Type B pancreatic cell (in vitro differentiated cells): ENCODE measurements around the gene GPR171. TPM values are rescaled to one million over a fixed set of nuclear protein-coding genes. Genes with fewer than 3 reads are reported as not detected.

Source experiments
- DNase-seq: peaks from one replicate; pipeline ENCODE4 v3.0.0; 2021; ENCODE audit warnings: mixed read lengths; ENCODE audit not compliant: unreplicated experiment; ENCODE audit errors: extremely low spot score
- H3K27ac Mint-ChIP-seq: 2 replicates; pipeline ENCODE4 v1.8.0; 2021; ENCODE audit warnings: mild to moderate bottlenecking, mixed read lengths
- H3K27me3 Mint-ChIP-seq: 2 replicates; pipeline ENCODE4 v1.8.0; 2021; ENCODE audit warnings: mixed read lengths
- H3K36me3 Mint-ChIP-seq: 2 replicates; pipeline ENCODE4 v1.8.0; 2021; ENCODE audit warnings: mixed read lengths
- H3K4me1 Mint-ChIP-seq: one replicate; pipeline ENCODE4 v1.8.0; 2021; ENCODE audit warnings: mixed read lengths; ENCODE audit not compliant: unreplicated experiment
- H3K4me3 Mint-ChIP-seq: 2 replicates; pipeline ENCODE4 v1.8.0; 2021; ENCODE audit warnings: mild to moderate bottlenecking, mixed read lengths
- H3K9me3 Mint-ChIP-seq: 2 replicates; pipeline ENCODE4 v1.8.0; 2021; ENCODE audit warnings: mixed read lengths
- total RNA-seq: library from RNA; stranded (reverse); gene quantifications from 2 replicates; pipeline ENCODE4 v1.2.1, GENCODE V29; 2021; ENCODE audit warnings: low replicate concordance
- TF ChIP-seq, protein P1 (sequence below): fragments of 200-600 bp; sonication (generic); conservative IDR thresholded peaks from 2 replicates; pipeline ENCODE4 v1.5.0; 2021; ENCODE audit warnings: antibody characterized with exemption, mild to moderate bottlenecking

GPR171 gene
- total RNA-seq, 1 donor from 2014 or later, result not detected

DNA sequence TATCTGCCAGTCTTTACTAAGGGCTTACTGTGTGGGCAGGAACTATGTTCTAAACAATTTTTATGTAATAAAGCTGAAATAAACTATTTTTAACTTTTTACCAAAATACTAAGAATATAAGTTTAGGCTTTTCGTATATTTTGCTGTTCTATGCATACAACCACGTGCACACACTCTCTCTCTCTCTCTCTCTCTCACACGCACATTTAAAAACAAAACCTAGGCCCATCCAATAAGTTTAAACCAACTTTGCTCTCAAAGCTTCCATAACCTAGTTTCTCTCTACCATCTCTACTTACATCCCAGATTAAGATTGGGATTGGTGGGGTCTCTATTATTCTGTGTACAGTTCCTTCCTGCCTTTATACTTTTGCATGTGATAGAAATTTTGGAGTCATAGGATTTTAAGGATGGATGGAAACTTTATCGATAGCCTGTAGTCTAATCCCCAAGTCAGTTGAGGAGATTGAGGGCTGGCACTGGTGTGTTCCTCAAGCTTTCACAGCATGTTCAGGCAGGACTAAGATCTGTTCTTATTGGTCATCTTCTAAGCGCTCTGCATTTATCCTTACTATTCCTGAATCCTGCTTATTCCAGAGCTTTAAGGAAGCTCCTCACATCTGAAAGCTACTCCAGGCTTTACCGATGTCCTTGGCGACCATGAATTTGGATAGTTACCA, 1.8 kb downstream of the GPR171 start:
- Mint-ChIP-seq H3K27me3 (no peaks in the 10 kb centered on the region), H3K27ac (no peak overlapping the region), H3K4me1 (peaks cover 5% of the 10 kb centered on the region), H3K36me3 (no peaks in the 10 kb centered on the region), H3K9me3 (no peaks in the 10 kb centered on the region), H3K4me3 (no peak overlapping the region)
- TF ChIP-seq, protein P1, sequence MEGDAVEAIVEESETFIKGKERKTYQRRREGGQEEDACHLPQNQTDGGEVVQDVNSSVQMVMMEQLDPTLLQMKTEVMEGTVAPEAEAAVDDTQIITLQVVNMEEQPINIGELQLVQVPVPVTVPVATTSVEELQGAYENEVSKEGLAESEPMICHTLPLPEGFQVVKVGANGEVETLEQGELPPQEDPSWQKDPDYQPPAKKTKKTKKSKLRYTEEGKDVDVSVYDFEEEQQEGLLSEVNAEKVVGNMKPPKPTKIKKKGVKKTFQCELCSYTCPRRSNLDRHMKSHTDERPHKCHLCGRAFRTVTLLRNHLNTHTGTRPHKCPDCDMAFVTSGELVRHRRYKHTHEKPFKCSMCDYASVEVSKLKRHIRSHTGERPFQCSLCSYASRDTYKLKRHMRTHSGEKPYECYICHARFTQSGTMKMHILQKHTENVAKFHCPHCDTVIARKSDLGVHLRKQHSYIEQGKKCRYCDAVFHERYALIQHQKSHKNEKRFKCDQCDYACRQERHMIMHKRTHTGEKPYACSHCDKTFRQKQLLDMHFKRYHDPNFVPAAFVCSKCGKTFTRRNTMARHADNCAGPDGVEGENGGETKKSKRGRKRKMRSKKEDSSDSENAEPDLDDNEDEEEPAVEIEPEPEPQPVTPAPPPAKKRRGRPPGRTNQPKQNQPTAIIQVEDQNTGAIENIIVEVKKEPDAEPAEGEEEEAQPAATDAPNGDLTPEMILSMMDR, result no peak
- no peak for DNase-seq

DNA sequence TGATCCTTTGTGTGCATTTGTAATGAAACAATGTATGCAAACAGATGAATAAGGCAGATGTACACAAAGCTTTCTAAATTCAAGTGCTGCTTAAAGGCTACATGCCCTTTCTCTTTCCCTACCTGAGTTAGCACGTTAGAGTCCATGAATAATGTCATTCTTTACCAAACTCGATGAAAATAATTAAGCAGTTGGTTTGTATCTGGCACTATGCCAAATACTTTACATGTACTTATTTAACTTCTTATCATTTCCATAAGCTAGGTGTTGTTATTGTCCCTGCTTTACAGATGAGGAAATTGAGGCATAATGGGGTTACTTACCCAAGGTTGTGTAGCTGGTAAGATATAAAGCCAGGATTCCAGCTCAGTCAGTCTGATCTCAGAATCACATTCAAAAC, 2.4 kb downstream of the GPR171 start:
- Mint-ChIP-seq H3K9me3 (no peaks in the 10 kb centered on the region), H3K4me3 (no peak overlapping the region), H3K27me3 (no peaks in the 10 kb centered on the region), H3K4me1 (peaks cover 7% of the 10 kb centered on the region), H3K27ac (no peak overlapping the region), H3K36me3 (no peaks in the 10 kb centered on the region)
- no peak for DNase-seq
- TF ChIP-seq, protein P1, result no peak

DNA sequence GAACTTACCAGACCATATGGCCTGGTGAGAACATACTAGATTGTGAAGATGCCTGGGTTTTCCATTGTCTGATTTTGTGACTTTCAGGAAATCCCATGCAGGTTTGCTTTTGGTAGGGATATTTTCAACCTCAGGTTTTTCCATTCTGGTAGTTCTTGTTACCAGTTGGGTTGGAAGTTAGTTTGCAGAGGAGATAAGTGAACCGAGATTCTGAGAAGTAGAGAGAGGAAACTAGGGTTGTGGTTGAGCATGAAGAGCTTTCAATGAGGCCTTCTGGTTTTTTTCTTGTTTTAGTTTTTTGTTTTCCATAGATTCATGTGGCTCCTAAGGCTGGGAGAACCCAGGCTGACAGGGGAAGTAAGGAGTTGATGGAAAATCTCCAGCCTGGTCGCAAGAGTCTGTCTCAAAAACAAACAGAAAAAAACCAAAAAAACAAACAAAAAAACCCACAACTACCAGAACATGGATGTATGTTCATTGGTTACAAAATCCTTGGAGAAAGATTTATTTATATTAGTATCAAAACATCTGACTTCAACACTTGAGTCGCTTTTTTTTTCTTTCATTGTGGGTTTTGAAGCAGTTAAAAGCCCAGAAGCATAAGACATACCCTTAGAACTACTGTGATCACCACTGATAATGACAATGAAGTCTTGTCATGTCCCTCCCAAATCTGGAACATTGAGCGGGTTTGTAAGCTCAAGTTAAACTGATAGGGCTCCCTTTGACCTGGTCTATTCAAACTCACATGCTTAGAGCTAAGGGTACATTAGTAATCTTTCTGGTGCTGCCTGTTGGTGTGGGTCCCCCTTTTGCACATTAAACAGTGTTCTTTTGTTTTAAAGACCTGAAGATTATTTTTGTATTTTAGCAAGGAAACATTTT, 3.2 kb downstream of the GPR171 start:
- TF ChIP-seq, protein P1, result no peak
- Mint-ChIP-seq H3K4me1 (peaks cover 7% of the 10 kb centered on the region), H3K27ac (no peak overlapping the region), H3K27me3 (no peaks in the 10 kb centered on the region), H3K4me3 (no peak overlapping the region), H3K9me3 (no peaks in the 10 kb centered on the region), H3K36me3 (no peaks in the 10 kb centered on the region)
- DNase-seq, result no peak

DNA sequence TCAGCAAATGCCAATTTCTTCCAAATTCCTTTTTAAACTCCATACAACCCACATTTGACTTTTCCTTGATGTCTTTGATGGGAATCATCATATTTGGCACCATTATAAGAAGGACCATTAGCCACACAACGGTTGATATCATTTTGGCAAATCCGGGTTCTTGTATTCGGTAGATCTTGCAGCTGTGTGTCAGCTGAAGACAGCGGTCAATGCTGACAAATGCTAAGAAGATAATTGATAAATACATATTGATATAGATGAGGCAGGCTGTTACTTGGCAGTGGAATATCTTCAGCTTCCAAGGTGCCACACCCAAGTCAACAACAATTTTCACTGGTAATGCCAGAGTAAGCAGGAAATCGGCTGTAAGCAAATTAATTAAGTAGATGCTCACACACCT, 4.2 kb downstream of the GPR171 start:
- Mint-ChIP-seq H3K27ac (no peak overlapping the region), H3K4me1 (peaks cover 7% of the 10 kb centered on the region), H3K36me3 (no peaks in the 10 kb centered on the region), H3K27me3 (no peaks in the 10 kb centered on the region), H3K9me3 (no peaks in the 10 kb centered on the region), H3K4me3 (no peak overlapping the region)
- TF ChIP-seq, protein P1, result no peak
- no peak for DNase-seq

DNA sequence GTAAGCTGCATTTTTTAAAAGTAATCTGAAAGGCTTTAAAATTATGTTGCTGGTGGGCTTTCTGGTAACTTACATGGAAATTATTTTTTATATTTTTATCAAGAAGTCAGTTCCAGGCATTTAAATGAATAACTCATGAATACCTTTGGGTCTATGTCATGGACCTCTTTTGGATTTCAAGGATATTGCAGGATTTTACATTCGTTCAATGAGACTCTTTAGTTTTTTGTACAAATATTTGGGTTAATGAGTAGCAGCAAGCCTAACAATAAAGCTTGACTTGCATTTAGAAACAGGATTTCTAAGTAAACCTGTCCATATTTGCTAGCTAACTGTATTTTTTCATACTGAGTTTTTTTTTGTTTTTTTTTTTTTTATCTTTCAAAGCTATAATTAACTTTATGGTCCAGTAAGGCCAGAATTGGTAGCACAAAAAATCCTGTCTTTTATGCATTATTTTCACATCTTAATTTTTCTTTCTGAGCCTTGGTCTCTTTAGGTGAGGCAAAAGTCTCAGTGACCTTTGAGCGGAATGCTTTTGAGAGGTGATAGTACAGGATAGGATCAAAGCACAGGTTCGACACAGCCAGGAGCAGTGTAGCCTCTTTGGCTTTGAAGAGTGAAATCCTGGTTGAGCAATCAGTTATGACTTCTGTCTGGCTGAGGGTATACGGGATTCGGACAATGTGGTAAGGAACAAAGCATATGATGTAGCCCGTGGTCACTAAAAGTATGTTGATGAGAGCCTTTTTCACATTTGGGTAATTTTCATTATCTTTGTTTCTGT, 4.8 kb downstream of the GPR171 start:
- no peak overlapping the region for H3K4me3 Mint-ChIP-seq
- TF ChIP-seq, protein P1, result no peak
- no peaks in the 10 kb centered on the region for H3K27me3 Mint-ChIP-seq
- no peak overlapping the region for H3K27ac Mint-ChIP-seq
- DNase-seq, result no peak
- no peaks in the 10 kb centered on the region for H3K36me3 Mint-ChIP-seq
- no peaks in the 10 kb centered on the region for H3K9me3 Mint-ChIP-seq
- H3K4me1 Mint-ChIP-seq, result peaks cover 7% of the 10 kb centered on the region
